ENCODE measurements around the gene MYL12B. TPM values are rescaled to one million over a fixed set of nuclear protein-coding genes. Genes with fewer than 3 reads are reported as not detected.

Gene MYL12B
- total and polyA plus RNA-seq, 2 of the 8 experiments (the other 6 are each of a cell fraction or from before 2014, with no cell fraction given), result 174 to 188 TPM

DNA sequence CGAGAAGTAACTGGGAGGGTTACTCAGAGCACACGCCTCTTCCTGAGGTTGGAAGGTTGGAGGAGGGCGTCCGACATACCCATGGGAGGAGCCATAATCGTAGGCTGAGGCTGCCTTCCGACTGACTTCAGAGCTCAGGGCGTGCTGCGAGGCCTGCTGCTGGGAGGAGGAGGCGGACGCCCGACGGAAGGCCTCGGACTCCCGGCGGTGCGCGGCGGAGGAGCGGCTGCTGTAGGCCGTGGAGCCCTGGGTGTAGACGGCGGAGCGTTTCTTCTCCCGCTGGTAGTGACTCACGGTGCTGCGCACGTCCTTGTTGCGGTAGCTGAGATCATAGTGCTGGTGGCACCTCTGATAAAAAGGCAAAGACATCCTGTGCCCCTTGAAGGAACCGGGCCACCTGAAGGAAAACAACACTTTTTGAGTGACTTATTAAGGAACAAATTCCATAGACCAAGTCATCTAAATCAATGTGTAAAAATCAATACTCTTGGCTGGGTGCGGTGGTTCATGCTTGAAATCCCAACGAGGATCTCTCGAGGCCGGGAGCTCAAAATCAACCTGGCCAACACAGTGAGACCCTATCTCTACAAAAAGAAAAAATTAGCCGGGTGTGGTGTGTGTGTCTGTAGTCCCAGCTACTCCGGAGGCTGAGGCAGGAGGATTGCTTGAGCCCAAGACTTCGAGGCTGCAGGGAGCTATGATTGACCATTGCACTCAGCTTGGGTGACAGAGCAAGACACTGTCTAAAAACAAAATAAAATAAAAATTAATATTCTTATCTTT, 46.9 kb upstream of the MYL12B start (continued):
- TF ChIP-seq, protein P1, sequence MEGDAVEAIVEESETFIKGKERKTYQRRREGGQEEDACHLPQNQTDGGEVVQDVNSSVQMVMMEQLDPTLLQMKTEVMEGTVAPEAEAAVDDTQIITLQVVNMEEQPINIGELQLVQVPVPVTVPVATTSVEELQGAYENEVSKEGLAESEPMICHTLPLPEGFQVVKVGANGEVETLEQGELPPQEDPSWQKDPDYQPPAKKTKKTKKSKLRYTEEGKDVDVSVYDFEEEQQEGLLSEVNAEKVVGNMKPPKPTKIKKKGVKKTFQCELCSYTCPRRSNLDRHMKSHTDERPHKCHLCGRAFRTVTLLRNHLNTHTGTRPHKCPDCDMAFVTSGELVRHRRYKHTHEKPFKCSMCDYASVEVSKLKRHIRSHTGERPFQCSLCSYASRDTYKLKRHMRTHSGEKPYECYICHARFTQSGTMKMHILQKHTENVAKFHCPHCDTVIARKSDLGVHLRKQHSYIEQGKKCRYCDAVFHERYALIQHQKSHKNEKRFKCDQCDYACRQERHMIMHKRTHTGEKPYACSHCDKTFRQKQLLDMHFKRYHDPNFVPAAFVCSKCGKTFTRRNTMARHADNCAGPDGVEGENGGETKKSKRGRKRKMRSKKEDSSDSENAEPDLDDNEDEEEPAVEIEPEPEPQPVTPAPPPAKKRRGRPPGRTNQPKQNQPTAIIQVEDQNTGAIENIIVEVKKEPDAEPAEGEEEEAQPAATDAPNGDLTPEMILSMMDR (IDR thresholded peaks at IDR 0.05; ENCODE audit: control extremely low read depth in 1 of 3, insufficient read depth in 1 of 3, low read depth in 1 of 3, low read length in 3 of 3), result no peak
- no peak for TF ChIP-seq POU5F1 (IDR thresholded peaks at IDR 0.05; ENCODE audit: low read depth, low read length)

Data from H1 (cell line).